Stimulated activated CD8-positive, alpha-beta memory T cell treated with anti-CD3 and anti-CD28 coated beads, Interleukin-4, amount 100 ng/mL, for 1 hour (primary cell): Measurements from ENCODE around the gene TRIOBP.

Experiments used
- DNase-seq, 2 donors: peaks; one replicate each; pipeline ENCODE4 v3.0.0-alpha.2; 2020; ENCODE audit warnings: low read depth in 2 of 2, low spot score in 1 of 2

TRIOBP gene

GRCh38 chr22:37749831-37750595 is 53.2 kb downstream of the TRIOBP start:
- DNase-seq = no peak

DNA sequence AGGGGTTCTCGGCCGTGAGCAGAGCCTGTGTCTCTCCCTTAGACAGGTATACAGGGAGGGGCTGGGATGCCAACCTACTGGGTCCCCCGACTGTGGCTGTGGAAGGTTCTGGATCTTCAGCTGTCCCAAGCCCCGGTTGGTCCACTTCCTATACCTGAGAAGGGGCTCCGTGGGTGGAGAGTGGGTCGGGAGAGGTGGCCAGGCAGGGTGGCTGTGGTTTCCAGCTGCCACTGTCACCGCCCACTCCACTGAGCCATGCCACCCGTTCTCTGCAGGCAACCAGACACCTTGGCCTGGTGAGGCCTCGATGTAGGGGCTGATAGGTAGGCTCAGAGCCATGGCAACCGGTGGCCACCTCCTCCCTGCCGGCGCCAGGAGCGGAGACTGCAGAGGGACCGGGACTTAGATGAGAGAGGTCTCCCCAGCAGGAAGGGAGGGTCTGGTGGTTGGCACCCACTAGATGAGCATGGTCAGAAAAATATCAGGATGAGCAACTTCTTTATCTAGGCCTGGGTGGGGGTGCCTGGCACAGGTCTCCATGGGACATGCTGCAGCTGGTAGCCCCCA is 53.8 kb downstream of the TRIOBP start:
- DNase-seq = no peak

GRCh38 chr22:37751449-37752188 is 54.8 kb downstream of the TRIOBP start:
- DNase-seq = no peak

DNA sequence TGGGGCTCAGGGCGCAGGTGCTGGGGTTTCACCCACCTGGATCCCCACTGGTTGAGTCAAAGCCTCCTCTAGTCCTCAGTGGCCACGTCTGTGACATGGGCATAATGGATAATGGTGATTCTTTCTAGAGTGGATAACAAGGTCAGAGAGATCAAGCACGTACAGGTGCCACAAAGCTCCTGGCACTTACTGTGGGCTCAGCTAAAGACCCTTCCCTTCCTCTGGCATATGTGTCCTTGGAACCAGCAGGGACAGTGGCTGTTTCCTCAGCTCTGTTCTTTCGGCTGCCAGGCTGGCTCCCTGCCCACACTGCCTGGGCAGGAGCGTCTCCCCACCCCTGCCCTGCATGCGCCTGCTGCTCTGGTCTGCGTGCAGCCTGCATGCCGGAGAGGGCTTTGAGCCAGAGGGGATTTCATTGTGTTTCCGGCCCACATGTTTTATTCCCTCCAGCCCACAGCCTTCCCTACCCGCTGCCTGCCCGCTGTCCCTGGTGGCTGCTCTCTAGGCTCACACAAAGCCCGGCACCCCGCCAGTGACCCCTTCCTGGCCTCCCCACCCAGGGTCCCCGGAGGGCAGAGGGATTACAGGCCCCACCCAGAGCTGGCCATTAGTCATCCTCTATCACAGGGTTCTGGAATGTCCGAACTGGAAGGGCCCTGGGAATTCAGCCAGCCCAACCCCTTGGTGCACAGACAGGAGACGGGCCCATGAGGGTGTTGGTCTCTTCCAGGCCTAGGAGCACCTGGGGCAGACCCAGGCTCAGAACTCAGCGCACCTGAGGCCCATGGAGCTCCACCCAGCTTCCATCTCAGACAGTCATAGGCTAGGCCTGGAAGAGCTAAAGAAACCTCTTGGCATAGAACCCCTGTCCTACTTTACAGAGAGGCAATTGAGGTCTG is 55.6 kb downstream of the TRIOBP start:
- DNase-seq = no peak

GRCh38 chr22:37753746-37754145 is 56.9 kb downstream of the TRIOBP start:
- no peak for DNase-seq

DNA sequence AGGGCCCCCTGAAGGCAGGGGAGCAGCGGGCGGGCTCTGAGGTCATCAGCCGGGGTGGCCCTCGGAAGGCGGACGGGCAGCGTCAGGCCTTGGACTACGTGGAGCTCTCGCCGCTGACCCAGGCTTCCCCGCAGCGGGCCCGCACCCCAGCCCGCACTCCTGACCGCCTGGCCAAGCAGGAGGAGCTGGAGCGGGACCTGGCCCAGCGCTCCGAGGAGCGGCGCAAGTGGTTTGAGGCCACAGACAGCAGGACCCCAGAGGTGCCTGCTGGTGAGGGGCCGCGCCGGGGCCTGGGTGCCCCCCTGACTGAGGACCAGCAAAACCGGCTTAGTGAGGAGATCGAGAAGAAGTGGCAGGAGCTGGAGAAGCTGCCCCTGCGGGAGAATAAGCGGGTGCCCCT is 60.8 kb downstream of the TRIOBP start:
- no peak for DNase-seq

GRCh38 chr22:37758694-37759093 is 61.8 kb downstream of the TRIOBP start:
- no peak for DNase-seq

- DNase-seq = no peak
Measured at GRCh38 chr22:37759281-37759680, 62.4 kb downstream of the TRIOBP start.

DNA sequence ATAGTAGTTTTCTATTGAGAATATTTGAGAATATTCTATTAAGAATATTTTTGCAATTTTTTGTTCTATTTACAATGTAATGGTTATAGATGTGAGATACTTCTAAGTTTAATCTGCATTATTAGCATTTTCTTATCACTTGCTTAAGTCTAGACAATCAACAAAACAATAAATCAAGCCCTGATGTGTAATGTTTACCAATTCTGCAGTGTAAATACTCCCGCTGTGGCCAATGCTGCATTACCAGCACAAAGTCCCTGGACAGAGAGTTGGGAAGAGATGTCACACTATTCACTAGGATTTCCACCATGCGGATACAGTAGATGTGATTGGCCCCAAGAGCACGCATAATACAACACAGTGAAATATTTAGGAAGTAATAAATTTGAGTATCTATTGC is 63.3 kb downstream of the TRIOBP start:
- DNase-seq = no peak

- no peak for DNase-seq
Measured at GRCh38 chr22:37762389-37762836, 65.6 kb downstream of the TRIOBP start.

- DNase-seq = no peak
Measured at GRCh38 chr22:37763012-37763411, 66.2 kb downstream of the TRIOBP start.

- no peak for DNase-seq
Measured at GRCh38 chr22:37763652-37764051, 66.8 kb downstream of the TRIOBP start.

GRCh38 chr22:37764622-37765021 is 67.8 kb downstream of the TRIOBP start:
- DNase-seq = no peak

GRCh38 chr22:37765498-37765897 is 68.7 kb downstream of the TRIOBP start:
- DNase-seq = no peak

DNA sequence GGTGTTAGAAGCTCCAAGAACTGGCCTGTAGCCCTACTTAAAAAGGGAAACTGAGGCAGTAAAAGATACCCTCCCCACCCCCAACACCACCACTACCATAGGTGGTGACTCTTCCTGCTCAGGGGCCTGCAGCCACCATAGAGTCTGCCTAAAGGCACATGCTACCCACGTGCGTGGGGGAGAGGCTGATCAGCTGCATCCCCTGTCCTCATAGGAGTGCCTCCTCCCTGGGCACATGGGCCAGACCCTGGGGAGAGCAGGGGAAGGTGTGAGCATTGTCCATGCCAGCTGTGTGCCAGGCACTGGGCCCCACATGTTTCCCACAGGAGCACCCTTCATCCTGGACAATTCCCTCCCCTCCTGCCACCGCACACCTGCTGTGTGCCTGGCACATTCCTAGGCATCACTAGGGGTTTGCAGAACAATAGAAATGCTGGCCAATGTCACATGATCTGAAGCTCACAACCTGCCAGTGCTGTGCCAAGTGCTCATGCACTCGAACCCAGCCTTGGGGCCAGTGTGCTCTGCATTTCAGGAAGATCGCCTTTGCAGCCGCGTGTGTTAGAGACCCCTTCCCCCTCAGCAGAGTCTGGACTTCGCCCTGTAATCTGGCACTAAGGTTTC is 69.2 kb downstream of the TRIOBP start:
- no peak for DNase-seq

GRCh38 chr22:37768273-37768672 is 71.4 kb downstream of the TRIOBP start:
- DNase-seq = no peak

DNA sequence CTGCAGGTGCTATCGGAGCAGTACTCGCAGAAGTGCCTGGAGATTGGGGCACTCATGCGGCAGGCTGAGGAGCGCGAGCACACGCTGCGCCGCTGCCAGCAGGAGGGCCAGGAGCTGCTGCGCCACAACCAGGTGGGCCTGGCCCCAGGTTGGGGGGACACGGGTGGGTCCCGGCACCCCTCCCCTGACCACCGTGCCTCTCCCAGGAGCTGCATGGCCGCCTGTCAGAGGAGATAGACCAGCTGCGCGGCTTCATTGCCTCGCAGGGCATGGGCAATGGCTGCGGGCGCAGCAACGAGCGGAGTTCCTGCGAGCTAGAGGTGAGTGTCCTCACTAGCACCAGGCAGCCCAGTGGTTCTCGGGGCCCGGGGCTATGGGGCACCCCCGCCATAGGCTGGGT is 72.2 kb downstream of the TRIOBP start:
- DNase-seq = no peak

DNA sequence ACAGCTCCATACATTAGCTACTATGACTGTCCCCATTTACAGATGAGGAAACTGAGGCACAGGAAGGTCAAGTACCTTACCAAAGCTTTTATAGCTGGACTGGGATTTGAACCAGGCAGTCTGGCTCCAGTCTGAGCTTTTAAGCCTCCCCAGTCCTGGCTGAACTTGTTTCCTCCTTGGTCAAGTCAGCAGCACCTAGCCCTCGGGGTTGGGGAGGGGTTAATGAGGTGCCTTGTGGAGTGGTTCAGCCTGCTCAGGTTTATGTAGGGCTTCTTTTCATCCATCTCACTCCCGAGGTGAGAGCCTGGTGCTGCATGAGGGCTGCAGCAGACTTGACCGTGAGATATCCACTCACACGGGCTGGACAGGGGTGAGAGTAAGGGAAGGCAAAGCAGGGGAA is 74.2 kb downstream of the TRIOBP start:
- DNase-seq = no peak

DNA sequence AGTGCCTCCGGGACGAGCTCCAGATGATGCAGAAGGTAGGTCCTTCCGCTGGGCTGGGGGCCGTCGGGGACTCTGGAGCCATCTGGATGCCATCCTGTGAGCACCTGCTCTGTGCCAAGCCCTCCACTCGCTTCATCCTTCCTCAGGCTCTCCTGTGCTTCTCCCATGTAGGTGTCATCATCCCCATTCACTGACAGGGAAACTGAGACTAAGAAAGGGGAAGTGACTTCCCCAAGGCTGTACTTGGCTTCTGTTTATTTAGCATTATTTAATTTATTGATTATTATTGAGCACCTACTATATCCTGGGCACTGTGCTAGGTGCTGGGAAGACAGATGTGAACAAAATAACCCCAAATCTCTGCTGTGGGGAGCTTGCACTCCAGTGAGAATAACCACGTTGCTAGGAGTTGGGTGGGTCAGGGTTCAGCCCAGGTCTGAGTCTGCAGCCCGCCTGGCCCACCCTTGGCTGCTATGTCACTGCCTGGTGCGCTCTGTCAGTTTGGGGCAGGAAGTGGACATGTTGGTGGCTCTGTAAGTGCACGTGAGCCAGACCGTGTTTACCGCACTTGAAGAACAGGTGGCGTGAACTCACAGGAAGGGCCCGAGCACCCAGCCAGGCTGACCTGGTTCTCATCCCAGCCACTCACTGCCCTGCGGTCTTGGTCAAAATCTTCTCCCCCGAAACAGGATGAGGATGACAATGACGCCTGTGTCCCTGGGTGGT is 75.0 kb downstream of the TRIOBP start:
- no peak for DNase-seq

DNA sequence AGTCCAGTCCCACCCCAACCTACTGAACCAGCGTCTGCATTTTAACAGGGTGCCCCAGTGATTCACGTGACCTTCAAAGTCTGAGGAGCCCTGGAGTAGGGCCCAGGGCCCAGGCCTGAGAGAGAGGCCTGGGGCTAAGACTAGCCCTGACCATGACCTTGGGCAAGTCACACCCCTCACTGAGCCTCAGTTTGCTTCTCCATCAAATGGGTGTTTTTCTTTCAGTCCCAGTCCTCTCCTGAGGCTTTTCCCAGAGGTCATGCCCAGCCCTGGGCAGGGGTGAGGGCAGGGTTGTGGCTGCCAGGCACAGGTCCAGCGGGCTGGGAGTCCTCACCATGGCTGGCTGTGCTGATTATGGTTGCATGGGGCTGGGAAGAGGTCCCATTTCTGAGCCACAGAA is 77.9 kb downstream of the TRIOBP start:
- DNase-seq = no peak
